Psoas muscle (tissue), 8 donors: ENCODE results near the gene GINS1. TPM values are rescaled to one million over a fixed set of nuclear protein-coding genes. Genes with fewer than 3 reads are reported as not detected.

Experiments used
- ATAC-seq, 4 donors: fragments of 200-7000 bp; cut with Tn5 transposase; one replicate each; pipeline ENCODE4 v1.9.1; 2020; ENCODE audit warnings: moderate library complexity in 3 of 4, mild to moderate bottlenecking in 2 of 4
- DNase-seq, 2 donors: peaks; one replicate each; pipeline ENCODE4 v3.0.0-alpha.2; 2020
- H3K27ac ChIP-seq: fragments of 200-600 bp; one replicate; pipeline ENCODE4 v1.8.0; 2022
- H3K27me3 ChIP-seq, 3 donors: fragments of 200-600 bp in 1 of 3; one replicate each; pipeline versions ENCODE4 v1.6.1 to v1.8.0; 2013 to 2022; ENCODE audit warnings: low read length in 2 of 3, mild to moderate bottlenecking in 2 of 3, moderate library complexity in 1 of 3; ENCODE audit not compliant: insufficient read depth in 3 of 3
- H3K36me3 ChIP-seq, 2 donors: fragments of 200-600 bp in 1 of 2; one replicate each; pipeline versions ENCODE4 v1.6.1 to v1.8.0; 2013 to 2022; ENCODE audit warnings: low read depth in 1 of 2, mild to moderate bottlenecking in 1 of 2, moderate library complexity in 1 of 2; ENCODE audit not compliant: insufficient read depth in 1 of 2
- H3K4me1 ChIP-seq: fragments of 200-600 bp; one replicate; pipeline ENCODE4 v1.8.0; 2022
- H3K4me3 ChIP-seq: fragments of 200-600 bp; one replicate; pipeline ENCODE4 v1.8.0; 2022; ENCODE audit warnings: mild to moderate bottlenecking
- H3K9me3 ChIP-seq: fragments of 200-600 bp; one replicate; pipeline ENCODE4 v1.8.0; 2022
- CTCF ChIP-seq: fragments of 200-600 bp; IDR thresholded peaks from one replicate; pipeline ENCODE4 v1.8.0; 2022; ENCODE audit warnings: antibody characterized with exemption
- WGBS, 3 donors: extraction: QIAGEN DNeasy Blood & Tissue Kit; methylation state at CpG; one replicate each; pipeline versions ENCODE4 v1.1.6 to v1.1.7; 2013; 5-methylcytosine and 5-hydroxymethylcytosine counted together
- intact Hi-C, 2 donors: fragments of 100-400 bp; cut with DNase I; formaldehyde crosslinking; loops; one replicate each; pipeline versions ENCODE4 v1.11.0 to v1.14.2; 2022
- polyA plus RNA-seq, 3 donors: library from polyadenylated mRNA; stranded (reverse); fragments of 200-250 nt; gene quantifications; one replicate each; pipeline ENCODE4 v1.2.3, GENCODE V29; 2013
- total RNA-seq, 4 donors: library from RNA; stranded (reverse); fragmentation: NEBNext Ultra II Directional in 2 of 4; extraction: Animal tissue kit (Norgen Biotek cat#: 25700) in 2 of 4; gene quantifications; one replicate each; pipeline versions ENCODE4 v1.2.1 to v1.2.4, GENCODE V29; 2021 to 2023
- donor health status: healthy with polysubstance abuse.
- donor health status: DM: no; HTN: no; CAD: no; lungs with moderate emphysema.
- donor health status: Bipolar disorder and iron deficiency.
- donor health status: healthy.
- donor health status: DM: yes; HTN: yes; CAD: no.
- donor health status: DM: no; HTN: no; CAD: no.
- donor health status: DM: no; HTN: no; CAD: no.
- donor health status: DM: yes; HTN: yes; CAD: no.

The GINS1 gene
- total and polyA plus RNA-seq, 7 donors, result 0.07 to 0.67 (median 0.17) TPM; not detected in 1

GRCh38 chr20:25497586-25498279 is 90.3 kb downstream of the GINS1 start:
- intact Hi-C loops, result no loop called here
- Histone ChIP-seq H3K4me3 (no peak overlapping the region), H3K27me3 (no peaks in the 10 kb centered on the region), H3K27ac (no peak overlapping the region), H3K9me3 (no peaks in the 10 kb centered on the region), H3K4me1 (no peaks in the 10 kb centered on the region), H3K36me3 (no peaks in the 10 kb centered on the region)
- no peak for DNase-seq
- WGBS, 3 donors, result 89 to 92% (median 92%) methylated on average over 22 of the region's 22 CpGs
- TF ChIP-seq CTCF, result no peak
- no peak for ATAC-seq

Other genes with a start within 250 kb of the GINS1 start
- 10 to 100 TPM; 28.7 to 42.1 (median 34.6) TPM for gene ENTPD6, start 212.0 kb upstream of the GINS1 start, total RNA-seq
- 10 to 100 TPM; 38.9 to 65.3 (median 50.5) TPM for gene ENTPD6, start 212.0 kb upstream of the GINS1 start, polyA plus RNA-seq
- 10 to 100 TPM in 2 of 4 donors, 1 to 10 TPM in 2; 7.8 to 22.3 (median 10.6) TPM for gene PYGB, start 159.6 kb upstream of the GINS1 start, total RNA-seq
- 1 to 10 TPM; 4.9 to 9.5 (median 8.6) TPM for gene PYGB, start 159.6 kb upstream of the GINS1 start, polyA plus RNA-seq
- gene ABHD12, start 16.8 kb upstream of the GINS1 start, total RNA-seq, result 10 to 100 TPM in 1 of 4 donors, 1 to 10 TPM in 3; 7.9 to 10.9 (median 8.8) TPM
- gene ABHD12, start 16.8 kb upstream of the GINS1 start, polyA plus RNA-seq, result 10 to 100 TPM in 2 of 3 donors, 1 to 10 TPM in 1; 7.9 to 15.5 (median 10.5) TPM
- 1 to 10 TPM in 1 of 4 donors, under 1 TPM in 3; 0.22 to 1.3 (median 0.48) TPM for gene NINL, start 177.9 kb downstream of the GINS1 start, total RNA-seq
- gene NINL, start 177.9 kb downstream of the GINS1 start, polyA plus RNA-seq, result under 1 TPM; 0.23 to 0.57 (median 0.36) TPM
- 1 to 10 TPM; 1.9 to 4.1 (median 2.6) TPM for gene NANP, start 216.3 kb downstream of the GINS1 start, total RNA-seq
- 1 to 10 TPM; 2.0 to 3.9 (median 3.8) TPM for gene NANP, start 216.3 kb downstream of the GINS1 start, polyA plus RNA-seq